Panc1 (cell line): ENCODE results near the gene EPHB2.
"Not testable (repeated sequence)": the region's sequence is repeated elsewhere in the genome, so short reads cannot be mapped to it uniquely, and the experiment has no call there.

ENCODE experiments used
- CTCF ChIP-seq: fragments of 450-650 bp; IDR thresholded peaks from 2 replicates; pipeline ENCODE4 v1.5.1; 2017; ENCODE audit warnings: mild to moderate bottlenecking
- POLR2AphosphoS5 ChIP-seq: IDR thresholded peaks from 2 replicates; pipeline ENCODE4 v1.6.1; 2012; ENCODE audit warnings: mild to moderate bottlenecking, low read depth, low read length, moderate library complexity

DNA sequence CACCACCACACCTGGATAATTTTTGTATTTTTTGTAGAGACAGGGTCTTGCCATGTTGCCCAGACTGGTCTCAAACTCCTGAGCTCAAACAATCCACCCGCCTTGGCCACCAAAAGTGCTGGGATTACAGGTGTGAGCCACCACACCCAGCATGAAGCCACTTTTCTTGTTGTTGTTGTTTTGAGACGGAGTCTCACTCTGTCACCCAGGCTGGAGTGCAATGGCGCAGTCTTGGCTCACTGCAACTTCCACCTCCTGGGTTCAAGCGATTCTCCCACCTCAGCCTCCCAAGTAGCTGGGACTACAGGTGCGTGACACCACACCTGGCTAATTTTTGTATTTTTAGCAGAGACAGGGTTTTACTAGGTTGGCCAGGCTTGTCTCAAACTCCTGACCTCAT lies 234.5 kb downstream of the EPHB2 start:
- TF ChIP-seq CTCF, POLR2AphosphoS5: not testable (repeated sequence)
